H1 (cell line): ENCODE results near the gene CPLX1. TPM values are rescaled to one million over a fixed set of nuclear protein-coding genes. Genes with fewer than 3 reads are reported as not detected.

ENCODE experiments used
- HDAC2 ChIP-seq, 2 experiments: fragments of 300-600 bp in 1 of 2; sonication (generic) in 1 of 2; IDR thresholded peaks; 2 replicates each; pipeline ENCODE4 v1.6.1; 2011 to 2012; ENCODE audit warnings: low read depth in 2 of 2, low read length in 2 of 2, mild to moderate bottlenecking in 2 of 2, moderate library complexity in 2 of 2, borderline replicate concordance in 1 of 2, inconsistent platforms in 1 of 2
- polyA plus RNA-seq, 7 experiments: library from polyadenylated mRNA; depleted of rRNA in 3 of 7; stranded (reverse) in 5 of 7; unstranded in 2 of 7; fragments of >200 nt in 5 of 7; fragments of 200-250 nt in 2 of 7; gene quantifications; 1 replicate in 5 of 7; 2 replicates in 1 of 7; 4 replicates in 1 of 7; pipeline versions ENCODE4 v1.2.1 to v1.2.3, GENCODE V29; 2011 to 2013; ENCODE audit warnings: missing spikeins in 2 of 7, mixed read lengths in 2 of 7
- total RNA-seq: library from RNA; stranded (reverse); fragmentation: NEBNext Ultra II Directional; extraction: Animal tissue kit (Norgen Biotek cat#: 25700); gene quantifications from 2 replicates; pipeline ENCODE4 v1.2.1, GENCODE V29; 2021

The CPLX1 gene
- total and polyA plus RNA-seq, 2 of the 8 experiments (the other 6 are each of a cell fraction or from before 2014, with no cell fraction given) = 0.32 to 0.56 TPM

- no peak for TF ChIP-seq HDAC2 (IDR thresholded peaks at IDR 0.05; ENCODE audit: borderline replicate concordance in 1 of 2, low read depth in 2 of 2, low read length in 2 of 2)
Observed at GRCh38 chr4:871484-871883, 45.6 kb upstream of the CPLX1 start (continued).
